ENCODE data around the gene A1CF.

GRCh38 chr10:50799595-50799994, 85.8 kb downstream of the A1CF start:
- TF ChIP-seq CTCF (IDR thresholded peaks at IDR 0.05; ENCODE audit: low read length) (no peak), EZH2 (optimal IDR thresholded peaks at IDR 0.05; ENCODE audit: low read depth, low read length) (no peak), EZH2phosphoT487 (IDR thresholded peaks at IDR 0.05; ENCODE audit: low read length) (no peak)
